ENCODE measurements around the gene TBC1D3C. TPM values are rescaled to one million over a fixed set of nuclear protein-coding genes. Genes with fewer than 3 reads are reported as not detected.
"Not testable (repeated sequence)": the region's sequence is repeated elsewhere in the genome, so short reads cannot be mapped to it uniquely, and the experiment has no call there.

The TBC1D3C gene
- total RNA-seq (2013): not detected
- not detected for polyA plus RNA-seq
- not detected in 2 replicates for polyA minus RNA-seq
- 0 reads per million in 11 experiments for total RNA-seq

GRCh38 chr17:38068534-38068933 is at the start of gene TBC1D3C:
TBC1D3C (minus strand) TSS chr17:38068634; CDS start chr17:38067066, 1,568 bp downstream.
- H3K27ac ChIP-seq (ENCODE audit: low read depth in 1 of 2, low read length in 2 of 2); H3K4me1 ChIP-seq (ENCODE audit: control insufficient read depth in 1 of 2, insufficient read depth in 2 of 2, low read length in 2 of 2); H3K79me2 ChIP-seq (ENCODE audit: insufficient read depth, low read length); H3K27me3 ChIP-seq (ENCODE audit: control insufficient read depth in 2 of 2, insufficient read depth in 2 of 2, low read length in 2 of 2); H3K4me3 ChIP-seq (replicated peaks in 1 of 3; ENCODE audit: low read depth in 2 of 3, low read length in 3 of 3); H4K20me1 ChIP-seq (ENCODE audit: insufficient read depth, low read length); H3K27me3 Mint-ChIP-seq (ENCODE audit: low read depth in 3 of 3); H3K9me3 ChIP-seq (replicated peaks in 1 of 2; ENCODE audit: control insufficient read depth in 1 of 2, insufficient read depth in 1 of 2, low read length in 2 of 2); H3K4me1 Mint-ChIP-seq; H3K4me3 Mint-ChIP-seq; H3K36me3 ChIP-seq (replicated peaks in 1 of 2; ENCODE audit: control insufficient read depth in 1 of 2, insufficient read depth in 2 of 2, low read length in 2 of 2); H3K36me3 Mint-ChIP-seq; H3K9ac ChIP-seq (ENCODE audit: insufficient read depth, low read length, poor library complexity, severe bottlenecking); H3K9me3 Mint-ChIP-seq; H3K27ac Mint-ChIP-seq; H3K4me2 ChIP-seq (replicated peaks; ENCODE audit: extremely low read depth, low read length, poor library complexity, severe bottlenecking); H2AFZ ChIP-seq (ENCODE audit: insufficient read depth, low read depth, low read length, poor library complexity, severe bottlenecking); DNase-seq; intact Hi-C loops (cut with micrococcal nuclease): not testable (repeated sequence)
- WGBS (ENCODE audit: insufficient coverage): no CpG with 5 or more reads among the region's 10 CpGs

- H3K27ac Mint-ChIP-seq; H3K4me3 Mint-ChIP-seq; H3K4me1 Mint-ChIP-seq; H3K4me2 ChIP-seq (replicated peaks; ENCODE audit: extremely low read depth, low read length, poor library complexity, severe bottlenecking); H3K36me3 Mint-ChIP-seq; H3K36me3 ChIP-seq (replicated peaks in 1 of 2; ENCODE audit: control insufficient read depth in 1 of 2, insufficient read depth in 2 of 2, low read length in 2 of 2); H3K27me3 Mint-ChIP-seq (ENCODE audit: low read depth in 3 of 3); intact Hi-C loops (cut with micrococcal nuclease); H3K79me2 ChIP-seq (ENCODE audit: insufficient read depth, low read length); H3K9ac ChIP-seq (ENCODE audit: insufficient read depth, low read length, poor library complexity, severe bottlenecking); H4K20me1 ChIP-seq (ENCODE audit: insufficient read depth, low read length); H2AFZ ChIP-seq (ENCODE audit: insufficient read depth, low read depth, low read length, poor library complexity, severe bottlenecking); H3K27ac ChIP-seq (ENCODE audit: low read depth in 1 of 2, low read length in 2 of 2); H3K4me1 ChIP-seq (ENCODE audit: control insufficient read depth in 1 of 2, insufficient read depth in 2 of 2, low read length in 2 of 2); H3K9me3 Mint-ChIP-seq; H3K4me3 ChIP-seq (replicated peaks in 1 of 3; ENCODE audit: low read depth in 2 of 3, low read length in 3 of 3); DNase-seq; H3K9me3 ChIP-seq (replicated peaks in 1 of 2; ENCODE audit: control insufficient read depth in 1 of 2, insufficient read depth in 1 of 2, low read length in 2 of 2); H3K27me3 ChIP-seq (ENCODE audit: control insufficient read depth in 2 of 2, insufficient read depth in 2 of 2, low read length in 2 of 2): not testable (repeated sequence)
- WGBS (ENCODE audit: insufficient coverage): no CpG with 5 or more reads among the region's 1 CpG
Observed at GRCh38 chr17:38099262-38099661, 30.8 kb upstream of the TBC1D3C start.

GRCh38 chr17:38094059-38094694 is 25.7 kb upstream of the TBC1D3C start:
- H3K36me3 ChIP-seq (replicated peaks in 1 of 2; ENCODE audit: control insufficient read depth in 1 of 2, insufficient read depth in 2 of 2, low read length in 2 of 2); H3K9me3 ChIP-seq (replicated peaks in 1 of 2; ENCODE audit: control insufficient read depth in 1 of 2, insufficient read depth in 1 of 2, low read length in 2 of 2); H3K9me3 Mint-ChIP-seq; H2AFZ ChIP-seq (ENCODE audit: insufficient read depth, low read depth, low read length, poor library complexity, severe bottlenecking); H3K27ac ChIP-seq (ENCODE audit: low read depth in 1 of 2, low read length in 2 of 2); H3K27me3 ChIP-seq (ENCODE audit: control insufficient read depth in 2 of 2, insufficient read depth in 2 of 2, low read length in 2 of 2); H3K4me1 ChIP-seq (ENCODE audit: control insufficient read depth in 1 of 2, insufficient read depth in 2 of 2, low read length in 2 of 2); H3K27me3 Mint-ChIP-seq (ENCODE audit: low read depth in 3 of 3); H3K27ac Mint-ChIP-seq; H3K4me2 ChIP-seq (replicated peaks; ENCODE audit: extremely low read depth, low read length, poor library complexity, severe bottlenecking); H3K4me1 Mint-ChIP-seq; intact Hi-C loops (cut with micrococcal nuclease); DNase-seq; H3K79me2 ChIP-seq (ENCODE audit: insufficient read depth, low read length); H3K4me3 ChIP-seq (replicated peaks in 1 of 3; ENCODE audit: low read depth in 2 of 3, low read length in 3 of 3); H3K9ac ChIP-seq (ENCODE audit: insufficient read depth, low read length, poor library complexity, severe bottlenecking); H3K4me3 Mint-ChIP-seq; H3K36me3 Mint-ChIP-seq; H4K20me1 ChIP-seq (ENCODE audit: insufficient read depth, low read length): not testable (repeated sequence)
- WGBS (ENCODE audit: insufficient coverage): no CpG with 5 or more reads among the region's 2 CpGs

DNA sequence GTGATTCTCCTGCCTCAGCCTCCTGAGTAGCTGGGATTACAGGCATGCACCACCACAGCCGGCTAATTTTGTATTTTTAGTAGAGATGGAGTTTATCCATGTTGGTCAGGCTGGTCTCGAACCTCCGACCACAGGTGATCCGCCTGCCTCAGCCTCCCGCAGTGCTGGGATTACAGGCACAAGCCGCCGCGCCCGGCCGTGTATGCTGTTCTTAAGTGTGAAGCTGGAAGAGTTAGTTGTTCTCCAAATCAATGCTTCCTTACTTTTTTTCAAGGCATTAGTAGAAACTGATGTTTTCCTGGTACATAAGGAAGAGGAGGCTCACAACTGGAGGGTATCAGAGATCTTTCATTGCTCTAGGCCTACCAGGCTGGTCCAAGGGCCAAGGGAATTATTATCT is 19.7 kb upstream of the TBC1D3C start:
- H3K4me1 Mint-ChIP-seq; H3K9ac ChIP-seq (ENCODE audit: insufficient read depth, low read length, poor library complexity, severe bottlenecking); intact Hi-C loops (cut with micrococcal nuclease); H3K9me3 ChIP-seq (replicated peaks in 1 of 2; ENCODE audit: control insufficient read depth in 1 of 2, insufficient read depth in 1 of 2, low read length in 2 of 2); H2AFZ ChIP-seq (ENCODE audit: insufficient read depth, low read depth, low read length, poor library complexity, severe bottlenecking); H3K79me2 ChIP-seq (ENCODE audit: insufficient read depth, low read length); H3K27me3 ChIP-seq (ENCODE audit: control insufficient read depth in 2 of 2, insufficient read depth in 2 of 2, low read length in 2 of 2); H3K36me3 ChIP-seq (replicated peaks in 1 of 2; ENCODE audit: control insufficient read depth in 1 of 2, insufficient read depth in 2 of 2, low read length in 2 of 2); H3K36me3 Mint-ChIP-seq; H3K27ac Mint-ChIP-seq; H3K27ac ChIP-seq (ENCODE audit: low read depth in 1 of 2, low read length in 2 of 2); H3K4me3 ChIP-seq (replicated peaks in 1 of 3; ENCODE audit: low read depth in 2 of 3, low read length in 3 of 3); H4K20me1 ChIP-seq (ENCODE audit: insufficient read depth, low read length); H3K4me2 ChIP-seq (replicated peaks; ENCODE audit: extremely low read depth, low read length, poor library complexity, severe bottlenecking); H3K9me3 Mint-ChIP-seq; DNase-seq; H3K27me3 Mint-ChIP-seq (ENCODE audit: low read depth in 3 of 3); H3K4me1 ChIP-seq (ENCODE audit: control insufficient read depth in 1 of 2, insufficient read depth in 2 of 2, low read length in 2 of 2); H3K4me3 Mint-ChIP-seq: not testable (repeated sequence)
- WGBS (ENCODE audit: insufficient coverage): no CpG with 5 or more reads among the region's 10 CpGs
